H1 (cell line): ENCODE data around the gene DYNC1H1. TPM values are rescaled to one million over a fixed set of nuclear protein-coding genes. Genes with fewer than 3 reads are reported as not detected.

Source experiments
- FOSL1 ChIP-seq: IDR thresholded peaks from 2 replicates; pipeline ENCODE4 v1.6.1; 2011; ENCODE audit warnings: mild to moderate bottlenecking, low read depth, low read length, moderate library complexity; ENCODE audit not compliant: insufficient read depth
- HDAC6 ChIP-seq: IDR thresholded peaks from one replicate; pipeline ENCODE4 v1.7.1; 2012; ENCODE audit warnings: low read depth, mild to moderate bottlenecking, inconsistent platforms, low read length, moderate library complexity
- polyA plus RNA-seq, 7 experiments: library from polyadenylated mRNA; depleted of rRNA in 3 of 7; stranded (reverse) in 5 of 7; unstranded in 2 of 7; fragments of >200 nt in 5 of 7; fragments of 200-250 nt in 2 of 7; gene quantifications; 1 replicate in 5 of 7; 2 replicates in 1 of 7; 4 replicates in 1 of 7; pipeline versions ENCODE4 v1.2.1 to v1.2.3, GENCODE V29; 2011 to 2013; ENCODE audit warnings: missing spikeins in 2 of 7, mixed read lengths in 2 of 7
- total RNA-seq: library from RNA; stranded (reverse); fragmentation: NEBNext Ultra II Directional; extraction: Animal tissue kit (Norgen Biotek cat#: 25700); gene quantifications from 2 replicates; pipeline ENCODE4 v1.2.1, GENCODE V29; 2021

The DYNC1H1 gene
- total and polyA plus RNA-seq, 2 of the 8 experiments (the other 6 are each of a cell fraction or from before 2014, with no cell fraction given), result 238 to 387 TPM

- no peak for TF ChIP-seq FOSL1
- no peak for TF ChIP-seq HDAC6
- TF ChIP-seq, all 59 proteins: peak for 0
These were observed 126.3 kb downstream of the DYNC1H1 start (continued) for GRCh38 chr14:102090713-102091112.
